ENCODE measurements around the gene ATP6V0A1.
"Not testable (repeated sequence)": the region's sequence is repeated elsewhere in the genome, so short reads cannot be mapped to it uniquely, and the experiment has no call there.

DNA sequence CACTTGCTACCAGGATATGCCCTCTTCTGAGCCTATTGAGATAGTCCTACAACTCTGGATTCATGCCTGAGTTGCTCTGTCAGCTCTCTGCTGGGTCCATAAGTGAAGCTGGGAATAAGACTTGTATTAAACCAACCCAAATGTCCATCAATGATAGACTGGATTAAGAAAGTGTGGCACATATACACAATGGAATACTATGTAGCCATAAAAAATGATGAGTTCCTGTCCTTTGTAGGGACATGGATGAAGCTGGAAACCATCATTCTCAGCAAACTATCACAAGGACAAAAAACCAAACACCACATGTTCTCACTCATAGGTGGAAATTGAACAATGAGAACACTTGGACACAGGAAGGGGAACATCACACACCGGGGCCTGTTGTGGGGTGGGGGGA lies 19.1 kb downstream of the ATP6V0A1 start:
- TF ChIP-seq, protein P1, sequence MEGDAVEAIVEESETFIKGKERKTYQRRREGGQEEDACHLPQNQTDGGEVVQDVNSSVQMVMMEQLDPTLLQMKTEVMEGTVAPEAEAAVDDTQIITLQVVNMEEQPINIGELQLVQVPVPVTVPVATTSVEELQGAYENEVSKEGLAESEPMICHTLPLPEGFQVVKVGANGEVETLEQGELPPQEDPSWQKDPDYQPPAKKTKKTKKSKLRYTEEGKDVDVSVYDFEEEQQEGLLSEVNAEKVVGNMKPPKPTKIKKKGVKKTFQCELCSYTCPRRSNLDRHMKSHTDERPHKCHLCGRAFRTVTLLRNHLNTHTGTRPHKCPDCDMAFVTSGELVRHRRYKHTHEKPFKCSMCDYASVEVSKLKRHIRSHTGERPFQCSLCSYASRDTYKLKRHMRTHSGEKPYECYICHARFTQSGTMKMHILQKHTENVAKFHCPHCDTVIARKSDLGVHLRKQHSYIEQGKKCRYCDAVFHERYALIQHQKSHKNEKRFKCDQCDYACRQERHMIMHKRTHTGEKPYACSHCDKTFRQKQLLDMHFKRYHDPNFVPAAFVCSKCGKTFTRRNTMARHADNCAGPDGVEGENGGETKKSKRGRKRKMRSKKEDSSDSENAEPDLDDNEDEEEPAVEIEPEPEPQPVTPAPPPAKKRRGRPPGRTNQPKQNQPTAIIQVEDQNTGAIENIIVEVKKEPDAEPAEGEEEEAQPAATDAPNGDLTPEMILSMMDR (IDR thresholded peaks at IDR 0.05), result not testable (repeated sequence)
- not testable (repeated sequence) for TF ChIP-seq EZH2, EZH2phosphoT487 (IDR thresholded peaks at IDR 0.05)

Measured in neural progenitor cell (in vitro differentiated cells).